Ovary (tissue), 9 donors: ENCODE data around the gene IFI27L1. TPM values are rescaled to one million over a fixed set of nuclear protein-coding genes. Genes with fewer than 3 reads are reported as not detected.

Source experiments
- DNase-seq, 5 donors: peaks; one replicate each; pipeline ENCODE4 v3.0.0-alpha.2; 2019 to 2020
- H3K27ac ChIP-seq, 2 donors: fragments of 200-600 bp; one replicate each; pipeline versions ENCODE4 v1.5.1 to v1.8.0; 2019 to 2022
- H3K27me3 ChIP-seq: fragments of 200-600 bp; one replicate; pipeline ENCODE4 v1.8.0; 2022
- H3K36me3 ChIP-seq: fragments of 200-600 bp; sonication (generic); one replicate; pipeline ENCODE4 v1.5.1; 2019
- H3K4me1 ChIP-seq: one replicate; pipeline ENCODE4 v1.8.1; 2013; ENCODE audit warnings: mild to moderate bottlenecking, moderate library complexity; ENCODE audit not compliant: insufficient read depth
- H3K4me3 ChIP-seq: fragments of 200-600 bp; sonication (generic); one replicate; pipeline ENCODE4 v1.5.1; 2017
- H3K9me3 ChIP-seq, 2 donors: fragments of 200-600 bp in 1 of 2; sonication (generic) in 1 of 2; one replicate each; pipeline versions ENCODE4 v1.5.1 to v1.8.1; 2013 to 2019; ENCODE audit warnings: mild to moderate bottlenecking in 1 of 2, moderate library complexity in 1 of 2
- EP300 ChIP-seq: sonication (generic); formaldehyde crosslinking; IDR thresholded peaks from one replicate; pipeline ENCODE4 v1.6.1; 2017; ENCODE audit warnings: antibody characterized with exemption
- POLR2A ChIP-seq: fragments of 450-650 bp; IDR thresholded peaks from one replicate; pipeline ENCODE4 v1.6.1; 2017; ENCODE audit warnings: antibody characterized with exemption, mild to moderate bottlenecking, moderate library complexity
- WGBS, 3 donors: extraction: QIAGEN DNeasy Blood & Tissue Kit in 1 of 3; methylation state at CpG; one replicate each; pipeline versions ENCODE4 v1.1.5 to v1.1.7; 2013 to 2017; 5-methylcytosine and 5-hydroxymethylcytosine counted together
- intact Hi-C, 4 donors: fragments of 100-400 bp; cut with DNase I; formaldehyde crosslinking; loops; one replicate each; pipeline versions ENCODE4 v1.11.0 to v1.15.1; 2022 to 2023
- polyA plus RNA-seq, 2 donors: library from polyadenylated mRNA; stranded (reverse); fragments of 200-250 nt in 1 of 2; fragments of 350-450 nt in 1 of 2; fragmentation: Illumina TruSeq in 1 of 2; extraction: RNeasy Lipid Tissue Mini Kit (QIAGEN cat#74804) in 1 of 2; gene quantifications; one replicate each; pipeline ENCODE4 v1.2.3, GENCODE V29; 2013 to 2014
- total RNA-seq, 7 donors: library from RNA; depleted of rRNA in 2 of 7; stranded (reverse); fragments of >200 nt in 2 of 7; fragmentation: NEBNext Ultra II Directional in 3 of 7; extraction: Animal tissue kit (Norgen Biotek cat#: 25700) in 3 of 7; gene quantifications; one replicate each; pipeline versions ENCODE4 v1.1.0 to v1.2.4, GENCODE V29; 2016 to 2023
- TF ChIP-seq, protein P1 (sequence below), 3 donors: fragments of 450-650 bp in 2 of 3; fragments of 200-600 bp in 1 of 3; IDR thresholded peaks; one replicate each; pipeline versions ENCODE4 v1.5.1 to v1.8.0; 2016 to 2022; ENCODE audit warnings: antibody characterized with exemption in 3 of 3, mild to moderate bottlenecking in 1 of 3
- donor health status: DM: no; HTN: no; CAD: no; lungs with moderate emphysema.
- donor health status: DM: no; HTN: no; CAD: no.
- donor health status: Bipolar disorder and iron deficiency.
- donor health status: DM: yes; HTN: yes; CAD: no.
- donor health status: DM: no; HTN: no; CAD: no.
- donor health status: DM: yes; HTN: yes; CAD: no.

IFI27L1 gene
- total and polyA plus RNA-seq, 9 donors = 21.5 to 57.0 (median 32.8) TPM

DNA sequence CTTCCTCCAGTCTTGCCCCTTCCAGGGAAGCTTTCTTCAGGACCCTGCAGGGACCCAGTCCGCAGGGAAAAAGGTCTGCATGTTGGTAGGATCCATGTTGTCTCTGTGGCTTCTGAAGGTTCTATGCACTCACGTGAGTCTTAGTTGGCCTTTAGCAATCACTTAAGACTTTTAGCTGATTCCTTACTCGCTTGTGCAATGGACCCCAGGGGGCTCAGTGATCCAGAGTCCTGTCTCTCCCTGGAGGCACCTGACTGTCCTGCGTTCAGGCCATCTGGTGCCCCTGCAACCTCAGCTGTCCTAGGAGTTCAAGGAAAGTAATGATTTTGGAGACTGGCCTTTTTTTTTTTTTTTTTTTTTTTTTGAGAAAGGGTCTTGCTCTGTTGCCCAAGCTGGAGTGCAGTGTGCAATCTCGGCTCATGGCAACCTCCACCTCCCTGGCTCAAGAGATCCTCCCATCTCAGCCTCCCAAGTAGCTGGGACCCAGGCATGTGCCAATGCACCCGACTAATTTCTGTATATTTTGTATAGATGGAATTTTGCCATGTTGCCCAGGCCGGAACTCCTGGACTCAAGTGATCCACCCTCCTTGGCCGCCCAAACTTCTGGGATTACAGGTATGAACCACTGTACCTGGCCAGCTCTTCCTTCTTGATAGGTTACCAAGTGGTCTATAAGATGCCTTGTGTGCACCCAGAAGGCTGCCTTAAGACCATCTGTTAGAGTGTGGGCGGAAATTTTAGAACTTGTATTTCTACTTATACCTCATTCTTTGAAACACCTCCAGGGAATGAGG is 43.7 kb downstream of the IFI27L1 start:
- H3K4me3 ChIP-seq = no peak overlapping the region
- no peaks in the 10 kb centered on the region for H3K27me3 ChIP-seq
- H3K9me3 ChIP-seq = no peaks in the 10 kb centered on the region
- no peaks in the 10 kb centered on the region for H3K4me1 ChIP-seq
- H3K27ac ChIP-seq = no peak overlapping the region
- no peaks in the 10 kb centered on the region for H3K36me3 ChIP-seq
- no peak for DNase-seq
- intact Hi-C loops = loop anchor here in 2 of 4 donors (5.0 kb wide), 2 partner anchors 67 to 72 kb away; no protein-coding TSS in a partner anchor
- TF ChIP-seq, protein P1, sequence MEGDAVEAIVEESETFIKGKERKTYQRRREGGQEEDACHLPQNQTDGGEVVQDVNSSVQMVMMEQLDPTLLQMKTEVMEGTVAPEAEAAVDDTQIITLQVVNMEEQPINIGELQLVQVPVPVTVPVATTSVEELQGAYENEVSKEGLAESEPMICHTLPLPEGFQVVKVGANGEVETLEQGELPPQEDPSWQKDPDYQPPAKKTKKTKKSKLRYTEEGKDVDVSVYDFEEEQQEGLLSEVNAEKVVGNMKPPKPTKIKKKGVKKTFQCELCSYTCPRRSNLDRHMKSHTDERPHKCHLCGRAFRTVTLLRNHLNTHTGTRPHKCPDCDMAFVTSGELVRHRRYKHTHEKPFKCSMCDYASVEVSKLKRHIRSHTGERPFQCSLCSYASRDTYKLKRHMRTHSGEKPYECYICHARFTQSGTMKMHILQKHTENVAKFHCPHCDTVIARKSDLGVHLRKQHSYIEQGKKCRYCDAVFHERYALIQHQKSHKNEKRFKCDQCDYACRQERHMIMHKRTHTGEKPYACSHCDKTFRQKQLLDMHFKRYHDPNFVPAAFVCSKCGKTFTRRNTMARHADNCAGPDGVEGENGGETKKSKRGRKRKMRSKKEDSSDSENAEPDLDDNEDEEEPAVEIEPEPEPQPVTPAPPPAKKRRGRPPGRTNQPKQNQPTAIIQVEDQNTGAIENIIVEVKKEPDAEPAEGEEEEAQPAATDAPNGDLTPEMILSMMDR (IDR thresholded peaks at IDR 0.05) = no peak
- WGBS, 3 donors = 74 to 89% (median 87%) methylated on average over 9 of the region's 9 CpGs

DNA sequence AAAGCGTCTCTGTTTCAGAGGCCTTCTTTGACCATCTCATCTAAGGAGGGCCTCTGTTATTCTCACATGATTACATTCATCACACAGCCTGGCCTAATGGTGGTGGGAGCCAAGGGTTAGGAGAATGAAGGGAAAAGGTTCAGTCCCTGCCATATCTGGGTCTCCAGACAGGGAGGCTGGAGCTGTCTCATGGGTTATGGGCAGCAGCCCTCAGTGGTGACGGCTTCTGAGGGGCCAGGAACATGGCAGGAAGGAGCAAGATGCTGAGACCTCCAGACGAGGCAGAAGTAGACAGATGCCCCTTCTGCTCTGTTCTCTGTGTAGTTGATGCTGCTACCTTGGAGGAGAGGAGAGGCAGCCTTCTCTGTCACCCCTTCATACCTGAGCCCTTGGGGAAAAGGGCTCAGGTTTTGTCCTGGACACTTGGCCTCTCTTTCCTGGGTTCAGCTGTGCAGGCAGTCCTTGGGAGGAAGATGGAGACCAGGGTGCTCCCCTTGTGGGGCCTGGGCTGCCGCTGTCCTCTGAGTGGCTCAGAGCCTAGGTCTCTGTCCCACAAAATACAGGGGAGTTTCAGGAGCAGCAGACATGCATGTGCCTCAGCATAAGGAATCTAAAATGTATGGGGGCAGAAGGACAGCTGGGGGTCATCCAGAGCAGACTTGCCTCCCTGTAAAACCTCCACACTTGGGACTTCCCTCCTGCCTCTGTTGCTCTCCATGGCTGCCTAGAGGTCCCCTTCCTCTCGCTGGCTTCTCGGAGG is 44.7 kb downstream of the IFI27L1 start:
- H3K4me1 ChIP-seq = no peaks in the 10 kb centered on the region
- H3K9me3 ChIP-seq = no peaks in the 10 kb centered on the region
- DNase-seq = no peak
- intact Hi-C loops = loop anchor here in 2 of 4 donors (5.0 kb wide), 2 partner anchors 69 to 74 kb away; no protein-coding TSS in a partner anchor
- H3K27me3 ChIP-seq = no peaks in the 10 kb centered on the region
- TF ChIP-seq, protein P1 (IDR thresholded peaks at IDR 0.05) = no peak
- TF ChIP-seq EP300 = no peak
- TF ChIP-seq POLR2A = no peak
- H3K4me3 ChIP-seq = no peak overlapping the region
- no peaks in the 10 kb centered on the region for H3K36me3 ChIP-seq
- 80 to 87% (median 86%) methylated on average over 6 of the region's 6 CpGs for WGBS, 3 donors
- no peak overlapping the region for H3K27ac ChIP-seq

DNA sequence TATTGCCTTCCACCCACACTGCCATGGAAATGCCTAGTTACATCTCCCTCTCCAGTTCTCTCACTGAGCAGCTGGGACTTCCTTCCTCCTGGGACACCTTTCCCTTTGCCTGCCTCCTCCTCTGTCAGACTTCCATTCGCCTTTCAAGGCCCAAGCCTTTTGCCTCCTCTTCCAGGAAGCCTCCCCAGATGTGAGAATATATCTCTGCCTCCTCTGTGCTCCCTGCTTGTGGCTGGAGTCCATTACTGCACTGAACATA is 45.2 kb downstream of the IFI27L1 start:
- no peak for DNase-seq
- intact Hi-C loops = loop anchor here in 2 of 4 donors (5.0 kb wide), 2 partner anchors 69 to 74 kb away; no protein-coding TSS in a partner anchor
- Histone ChIP-seq H3K4me1 (no peaks in the 10 kb centered on the region), H3K4me3 (no peak overlapping the region), H3K27ac (no peak overlapping the region), H3K36me3 (no peaks in the 10 kb centered on the region), H3K27me3 (no peaks in the 10 kb centered on the region), H3K9me3 (no peaks in the 10 kb centered on the region)
- 83 to 96% (median 83%) methylated on average over 1 of the region's 1 CpG for WGBS, 3 donors
- TF ChIP-seq, protein P1 (IDR thresholded peaks at IDR 0.05) = no peak
- TF ChIP-seq EP300 (no peak), POLR2A (no peak)

DNA sequence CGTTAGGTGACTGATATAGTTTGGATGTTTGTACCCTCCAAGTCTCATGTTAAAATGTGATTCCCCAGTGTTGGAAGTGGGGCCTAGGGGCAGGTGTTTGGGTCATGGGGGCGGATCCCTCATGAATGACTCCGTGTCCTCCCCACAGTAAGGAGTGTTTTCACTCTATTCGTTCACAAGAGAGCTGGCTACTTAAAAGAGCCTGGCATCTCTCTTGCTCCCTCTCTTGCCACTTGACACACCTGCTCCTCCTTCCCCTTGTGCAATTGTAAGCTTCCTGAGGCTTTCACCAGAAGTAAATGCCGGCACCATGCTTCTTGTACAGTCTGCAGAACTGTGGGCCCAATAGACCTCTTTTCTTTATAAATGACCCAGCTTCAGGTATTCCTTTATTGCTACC is 45.7 kb downstream of the IFI27L1 start:
- intact Hi-C loops = loop anchor here in 2 of 4 donors (5.0 kb wide), 2 partner anchors 69 to 74 kb away; no protein-coding TSS in a partner anchor
- TF ChIP-seq EP300 (no peak), POLR2A (no peak)
- TF ChIP-seq, protein P1 (IDR thresholded peaks at IDR 0.05) = no peak
- no peak overlapping the region for H3K4me3 ChIP-seq
- H3K9me3 ChIP-seq = no peaks in the 10 kb centered on the region
- no peaks in the 10 kb centered on the region for H3K36me3 ChIP-seq
- H3K27ac ChIP-seq = no peak overlapping the region
- no peak for DNase-seq
- 72 to 79% (median 76%) methylated on average over 5 of the region's 5 CpGs for WGBS, 3 donors
- no peaks in the 10 kb centered on the region for H3K27me3 ChIP-seq
- no peaks in the 10 kb centered on the region for H3K4me1 ChIP-seq
